Breast epithelium (tissue), 3 donors: ENCODE measurements around the gene TJP1.

Experiments used
- CTCF ChIP-seq, 3 donors: fragments of 450-650 bp; IDR thresholded peaks; one replicate each; pipeline ENCODE4 v1.5.1; 2016 to 2017; ENCODE audit warnings: antibody characterized with exemption in 3 of 3, mild to moderate bottlenecking in 3 of 3, moderate library complexity in 3 of 3
- POLR2A ChIP-seq: fragments of 450-650 bp; IDR thresholded peaks from one replicate; pipeline ENCODE4 v1.6.1; 2016; ENCODE audit warnings: antibody characterized with exemption, mild to moderate bottlenecking, moderate library complexity
- POLR2AphosphoS5 ChIP-seq, 3 donors: sonication (generic); formaldehyde crosslinking; IDR thresholded peaks; one replicate each; pipeline ENCODE4 v1.6.1; 2017; ENCODE audit warnings: antibody characterized with exemption in 3 of 3

GRCh38 chr15:29690765-29691475 lies 131.3 kb downstream of the TJP1 start:
- TF ChIP-seq POLR2A (no peak), CTCF (IDR thresholded peaks at IDR 0.05) (no peak), POLR2AphosphoS5 (IDR thresholded peaks at IDR 0.05) (no peak)
